ENCODE data around the gene IMMT.
"Not testable (repeated sequence)": the region's sequence is repeated elsewhere in the genome, so short reads cannot be mapped to it uniquely, and the experiment has no call there.

The IMMT gene

DNA sequence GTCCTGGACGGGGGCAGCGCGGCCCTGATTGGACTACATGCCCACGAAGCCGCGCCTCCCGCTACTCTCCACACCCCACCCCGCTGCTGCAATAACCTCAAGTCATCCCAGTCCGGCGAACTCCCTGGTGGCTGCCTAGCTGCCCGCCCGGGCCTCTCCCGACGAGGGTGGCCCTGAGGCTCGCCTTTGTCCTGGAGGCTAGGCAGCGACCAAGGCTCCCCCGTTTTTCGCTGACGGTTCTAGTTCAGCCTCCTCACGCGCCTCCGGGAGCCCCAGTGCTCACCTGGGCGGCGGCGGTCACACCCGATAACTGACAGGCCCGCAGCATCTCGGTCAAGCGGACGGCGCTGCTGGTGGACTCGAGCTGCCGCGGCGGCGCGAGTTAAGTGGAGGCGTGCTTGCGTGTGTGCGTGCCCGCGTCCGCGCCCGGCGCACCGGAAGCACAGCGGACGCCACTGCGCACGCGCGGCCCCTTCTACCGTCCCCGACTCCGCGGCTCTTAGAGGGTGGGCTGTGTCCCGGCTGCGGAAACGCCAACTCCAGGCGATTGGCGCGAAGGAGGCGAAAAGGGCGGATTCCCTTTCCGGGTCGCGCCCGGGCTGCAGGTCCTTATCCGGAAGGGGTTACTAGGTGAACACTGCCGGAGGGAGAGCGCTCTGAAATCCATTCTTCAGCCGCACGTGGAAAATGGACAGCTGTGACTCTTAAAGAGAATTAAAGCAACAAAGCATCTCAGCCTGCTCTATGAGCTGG, at the start of gene IMMT:
TSS of gene IMMT (minus strand) at position 408 of the 753 bp plus-strand sequence. CDS start at position 328, 80 bp downstream.
- peak within 1 kb of the TSS; percentile 100 for H3K4me3 ChIP-seq (ENCODE audit: low read depth, low read length)
- peak; percentile 98 for DNase-seq (ENCODE audit: low read depth)
- TF ChIP-seq, protein P1, sequence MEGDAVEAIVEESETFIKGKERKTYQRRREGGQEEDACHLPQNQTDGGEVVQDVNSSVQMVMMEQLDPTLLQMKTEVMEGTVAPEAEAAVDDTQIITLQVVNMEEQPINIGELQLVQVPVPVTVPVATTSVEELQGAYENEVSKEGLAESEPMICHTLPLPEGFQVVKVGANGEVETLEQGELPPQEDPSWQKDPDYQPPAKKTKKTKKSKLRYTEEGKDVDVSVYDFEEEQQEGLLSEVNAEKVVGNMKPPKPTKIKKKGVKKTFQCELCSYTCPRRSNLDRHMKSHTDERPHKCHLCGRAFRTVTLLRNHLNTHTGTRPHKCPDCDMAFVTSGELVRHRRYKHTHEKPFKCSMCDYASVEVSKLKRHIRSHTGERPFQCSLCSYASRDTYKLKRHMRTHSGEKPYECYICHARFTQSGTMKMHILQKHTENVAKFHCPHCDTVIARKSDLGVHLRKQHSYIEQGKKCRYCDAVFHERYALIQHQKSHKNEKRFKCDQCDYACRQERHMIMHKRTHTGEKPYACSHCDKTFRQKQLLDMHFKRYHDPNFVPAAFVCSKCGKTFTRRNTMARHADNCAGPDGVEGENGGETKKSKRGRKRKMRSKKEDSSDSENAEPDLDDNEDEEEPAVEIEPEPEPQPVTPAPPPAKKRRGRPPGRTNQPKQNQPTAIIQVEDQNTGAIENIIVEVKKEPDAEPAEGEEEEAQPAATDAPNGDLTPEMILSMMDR (conservative IDR thresholded peaks at IDR 0.05; ENCODE audit: low read depth, low read length): no peak

GRCh38 chr2:86244781-86245180, 49.5 kb upstream of the IMMT start:
- H3K4me3 ChIP-seq (ENCODE audit: low read depth, low read length); DNase-seq (ENCODE audit: low read depth): not testable (repeated sequence)

DNA sequence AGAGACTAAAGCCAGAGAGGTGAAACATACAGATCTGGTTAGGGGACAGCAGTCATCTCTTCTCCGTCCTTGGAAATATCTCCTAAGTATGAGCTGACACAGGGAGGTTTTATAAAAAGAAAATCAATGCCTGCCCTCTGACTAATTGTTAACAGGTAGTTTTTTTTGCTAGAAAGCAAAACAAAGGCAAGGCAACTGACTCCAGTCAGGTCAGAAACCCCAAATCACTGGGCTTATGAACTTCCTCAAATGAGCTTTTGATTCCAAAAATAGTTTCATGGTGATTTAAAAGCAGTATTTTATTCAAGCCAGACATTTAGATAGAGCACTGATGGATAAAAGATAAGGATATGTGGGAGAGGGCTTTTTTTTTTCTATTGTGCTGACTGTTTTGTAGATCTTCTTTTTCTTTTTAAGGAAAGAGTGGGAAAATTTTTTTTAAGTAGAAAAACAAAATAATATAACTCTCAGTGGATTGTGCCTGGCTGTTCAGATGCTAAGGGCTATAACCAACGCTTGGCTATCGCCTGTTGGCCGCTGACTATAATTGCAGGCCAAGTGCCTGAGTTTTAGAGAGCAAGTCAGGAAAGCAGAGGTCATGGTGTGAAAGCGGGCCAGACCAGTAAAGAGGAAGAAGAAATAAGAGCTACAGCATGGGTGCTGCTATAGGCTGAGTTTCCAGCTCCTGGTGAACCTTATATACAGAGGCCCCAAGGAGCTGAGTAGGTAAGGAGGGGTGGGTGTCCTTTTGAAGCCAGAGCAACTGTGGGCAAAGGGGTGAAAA, 48.9 kb upstream of the IMMT start:
- no peak for DNase-seq (ENCODE audit: low read depth)
- no peak overlapping the region for H3K4me3 ChIP-seq (ENCODE audit: low read depth, low read length)
- TF ChIP-seq, protein P1 (conservative IDR thresholded peaks at IDR 0.05; ENCODE audit: low read depth, low read length): no peak

GRCh38 chr2:86243272-86243671, 48.0 kb upstream of the IMMT start:
- DNase-seq (ENCODE audit: low read depth): no peak
- TF ChIP-seq, protein P1 (conservative IDR thresholded peaks at IDR 0.05; ENCODE audit: low read depth, low read length): no peak
- H3K4me3 ChIP-seq (ENCODE audit: low read depth, low read length): no peak overlapping the region

GRCh38 chr2:86241611-86242010, 46.3 kb upstream of the IMMT start:
- H3K4me3 ChIP-seq (ENCODE audit: low read depth, low read length): no peak overlapping the region
- TF ChIP-seq, protein P1 (conservative IDR thresholded peaks at IDR 0.05; ENCODE audit: low read depth, low read length): no peak
- no peak for DNase-seq (ENCODE audit: low read depth)

GRCh38 chr2:86240251-86240650, 45.0 kb upstream of the IMMT start:
- TF ChIP-seq, protein P1 (conservative IDR thresholded peaks at IDR 0.05; ENCODE audit: low read depth, low read length): no peak
- H3K4me3 ChIP-seq (ENCODE audit: low read depth, low read length): no peak overlapping the region
- no peak for DNase-seq (ENCODE audit: low read depth)

GRCh38 chr2:86239745-86240144, 44.5 kb upstream of the IMMT start:
- TF ChIP-seq, protein P1 (conservative IDR thresholded peaks at IDR 0.05; ENCODE audit: low read depth, low read length): no peak
- no peak for DNase-seq (ENCODE audit: low read depth)
- H3K4me3 ChIP-seq (ENCODE audit: low read depth, low read length): no peak overlapping the region

Measured in choroid plexus epithelial cell (primary cell).